Ectodermal cell (in vitro differentiated cells): ENCODE measurements around the gene INPP5A.

Experiments
- H3K27ac ChIP-seq: 2 replicates; pipeline ENCODE4 v1.7.0; 2013; ENCODE audit warnings: mild to moderate bottlenecking, low read depth, low read length; ENCODE audit not compliant: insufficient read depth, poor library complexity, severe bottlenecking
- H3K27me3 ChIP-seq: 2 replicates; pipeline ENCODE4 v1.7.0; 2013; ENCODE audit warnings: mild to moderate bottlenecking, low read length; ENCODE audit not compliant: insufficient read depth, control insufficient read depth, poor library complexity, severe bottlenecking
- H3K36me3 ChIP-seq: one replicate; pipeline ENCODE4 v1.7.0; 2013; ENCODE audit warnings: low read length; ENCODE audit not compliant: control insufficient read depth, insufficient read depth
- H3K4me1 ChIP-seq: one replicate; pipeline ENCODE4 v1.7.0; 2013; ENCODE audit warnings: low read length; ENCODE audit not compliant: control insufficient read depth, insufficient read depth
- H3K4me3 ChIP-seq: 2 replicates; pipeline ENCODE4 v1.7.0; 2013; ENCODE audit warnings: low read depth, low read length, control low read depth; ENCODE audit not compliant: insufficient read depth
- H3K9me3 ChIP-seq: 2 replicates; pipeline ENCODE4 v1.7.0; 2013; ENCODE audit warnings: mild to moderate bottlenecking, low read length, moderate library complexity; ENCODE audit not compliant: control insufficient read depth
- WGBS, 2 experiments: methylation state at CpG; one replicate each; pipeline ENCODE4 v1.1.7; 2013; ENCODE audit warnings: missing lambda C conversion rate in 2 of 2; 5-methylcytosine and 5-hydroxymethylcytosine counted together

The INPP5A gene

DNA sequence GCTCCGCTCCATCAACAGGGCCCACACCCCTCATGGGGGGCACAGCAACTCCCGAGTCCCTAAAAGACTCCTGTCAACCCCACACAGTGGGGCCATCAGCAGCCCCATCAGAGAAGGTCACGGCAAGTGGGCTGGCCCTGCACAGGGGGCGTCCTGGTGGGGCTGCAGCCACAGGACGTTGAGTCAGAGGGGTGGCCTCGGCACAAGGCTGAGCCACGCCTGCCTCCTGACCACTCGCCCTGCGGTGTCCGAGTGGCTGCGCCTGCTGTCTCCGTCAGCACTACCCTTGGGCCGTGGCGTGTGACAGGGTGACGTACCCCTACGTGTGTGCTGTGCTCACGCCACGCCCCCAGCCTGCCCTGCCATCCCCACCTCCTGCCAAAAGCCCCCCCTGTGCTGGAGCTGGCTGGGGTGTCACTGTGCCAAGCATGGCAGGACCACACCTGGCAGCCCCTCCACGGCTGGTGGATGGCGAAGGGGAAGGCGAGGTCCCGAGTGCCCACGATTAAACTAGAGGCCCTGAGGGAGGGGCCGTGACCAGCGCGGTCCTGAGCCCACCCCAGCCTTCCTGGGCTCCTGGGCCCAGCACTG lies 274.4 kb downstream of the INPP5A start:
- Histone ChIP-seq H3K27me3 (no peaks in the 10 kb centered on the region), H3K9me3 (no peaks in the 10 kb centered on the region), H3K4me3 (no peak overlapping the region), H3K27ac (no peak overlapping the region), H3K36me3 (no peaks in the 10 kb centered on the region), H3K4me1 (no peaks in the 10 kb centered on the region)
- 93 to 94% methylated on average over 26 of the region's 26 CpGs for WGBS, 2 experiments

DNA sequence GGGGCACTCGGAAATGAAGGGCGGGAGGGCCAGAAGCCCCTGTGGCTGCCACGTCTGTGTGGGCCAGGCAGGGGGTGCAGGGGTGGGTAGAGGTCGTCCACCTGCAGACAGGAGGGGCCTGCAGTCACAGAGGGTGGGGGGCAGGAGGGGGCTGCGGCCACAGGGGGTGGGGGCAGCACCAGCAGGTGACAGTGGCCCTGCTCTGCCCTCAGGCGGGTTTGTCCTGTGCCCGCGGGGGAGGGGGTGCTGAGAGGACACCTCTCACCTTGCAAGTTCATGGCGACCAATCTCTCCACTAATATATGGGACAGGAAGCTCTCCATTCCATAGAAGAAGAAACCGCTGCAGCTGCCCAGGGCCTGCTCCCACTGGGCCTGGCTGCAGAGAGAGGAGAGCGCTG lies 274.9 kb downstream of the INPP5A start:
- Histone ChIP-seq H3K4me3 (no peak overlapping the region), H3K36me3 (no peaks in the 10 kb centered on the region), H3K9me3 (no peaks in the 10 kb centered on the region), H3K4me1 (no peaks in the 10 kb centered on the region), H3K27me3 (no peaks in the 10 kb centered on the region), H3K27ac (no peak overlapping the region)
- WGBS, 2 experiments: 85 to 88% methylated on average over 11 of the region's 11 CpGs

DNA sequence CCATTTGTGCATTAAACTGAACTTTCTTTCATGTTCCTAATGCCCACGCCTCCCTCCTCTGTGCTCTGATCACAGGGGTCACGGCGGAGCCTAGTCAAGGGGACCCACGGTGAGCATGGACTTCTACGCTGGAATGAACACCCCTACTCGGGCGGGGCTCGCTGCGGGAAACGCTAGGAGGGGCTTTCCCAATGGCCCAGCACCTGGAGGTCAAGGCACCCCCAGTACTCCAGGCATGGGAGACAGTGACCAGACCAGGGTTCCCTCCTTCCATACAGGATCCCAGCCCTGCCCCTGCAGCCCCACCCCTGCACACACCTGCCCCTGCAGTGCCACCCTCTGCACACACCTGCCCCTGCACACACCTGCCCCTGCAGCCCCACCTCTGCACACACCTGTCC lies 275.4 kb downstream of the INPP5A start:
- Histone ChIP-seq H3K9me3 (no peaks in the 10 kb centered on the region), H3K27ac (no peak overlapping the region), H3K4me3 (no peak overlapping the region), H3K36me3 (no peaks in the 10 kb centered on the region), H3K27me3 (no peaks in the 10 kb centered on the region), H3K4me1 (no peaks in the 10 kb centered on the region)
- WGBS, 2 experiments: 91 to 95% methylated on average over 10 of the region's 10 CpGs

DNA sequence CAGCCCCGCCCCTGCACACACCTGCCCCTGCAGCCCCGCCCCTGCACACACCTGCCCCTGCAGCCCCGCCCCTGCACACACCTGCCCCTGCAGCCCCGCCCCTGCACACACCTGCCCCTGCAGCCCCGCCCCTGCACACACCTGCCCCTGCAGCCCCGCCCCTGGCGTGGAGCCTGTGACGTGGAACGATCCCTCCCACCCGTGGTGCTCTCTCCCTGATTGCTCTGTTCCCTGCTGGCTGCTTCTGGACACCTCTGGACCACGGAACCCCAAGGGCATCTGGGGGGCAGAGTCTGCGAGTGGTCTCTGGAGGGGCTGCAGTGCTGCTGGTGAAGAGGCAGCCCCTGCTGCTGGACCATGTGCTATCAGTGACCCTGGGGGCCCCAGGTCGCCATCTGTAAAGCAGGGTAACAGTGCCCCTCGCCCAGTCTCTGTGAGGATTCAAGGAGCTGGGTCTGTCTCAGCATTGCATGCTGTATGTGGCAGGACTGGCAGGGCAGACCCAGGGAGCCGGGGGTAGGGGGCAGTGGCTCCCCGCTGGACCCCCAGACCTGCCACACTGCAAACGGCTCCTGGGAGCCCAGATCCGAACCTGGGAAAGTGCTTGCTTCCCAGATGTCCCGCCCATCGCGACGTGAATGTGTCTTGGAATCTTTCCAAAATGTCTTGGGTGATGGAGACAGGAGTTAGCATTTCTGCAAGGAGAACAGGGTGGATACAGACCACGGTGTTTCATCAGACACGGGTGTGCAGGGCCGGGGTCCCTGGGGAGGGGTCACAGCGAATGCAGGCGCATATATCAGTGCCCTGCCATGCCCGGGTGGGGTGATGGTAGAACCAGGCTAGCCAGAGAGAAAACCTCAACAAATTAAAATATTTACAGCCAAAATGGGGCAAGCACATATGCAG lies 276.2 kb downstream of the INPP5A start:
- WGBS, 2 experiments: 88% methylated on average over 23 to 25 of the region's 28 CpGs
- no peaks in the 10 kb centered on the region for H3K36me3 ChIP-seq
- H3K9me3 ChIP-seq: no peaks in the 10 kb centered on the region
- H3K4me1 ChIP-seq: no peaks in the 10 kb centered on the region
- no peak overlapping the region for H3K4me3 ChIP-seq
- H3K27ac ChIP-seq: no peak overlapping the region
- H3K27me3 ChIP-seq: no peaks in the 10 kb centered on the region

DNA sequence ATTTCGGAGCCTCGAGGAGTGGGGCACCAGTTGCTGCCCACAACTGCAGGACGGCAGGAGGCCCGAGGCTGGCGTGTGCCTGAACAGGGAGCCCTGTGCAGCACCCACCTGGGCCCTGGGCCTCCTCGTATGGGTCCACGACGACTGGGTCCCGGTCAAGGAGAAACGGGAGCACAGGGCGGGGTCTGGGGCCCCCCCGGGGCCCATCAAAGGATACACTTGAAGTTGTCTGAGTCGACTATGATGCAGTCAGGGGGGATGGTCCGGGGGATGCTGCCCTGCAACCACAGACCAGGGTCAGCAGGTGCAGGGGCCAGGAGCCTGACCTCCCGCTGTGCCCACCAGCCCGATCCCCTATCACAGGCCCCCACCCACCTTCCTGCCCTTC lies 276.9 kb downstream of the INPP5A start:
- Histone ChIP-seq H3K9me3 (no peaks in the 10 kb centered on the region), H3K27me3 (no peaks in the 10 kb centered on the region), H3K4me1 (no peaks in the 10 kb centered on the region), H3K36me3 (no peaks in the 10 kb centered on the region), H3K27ac (no peak overlapping the region), H3K4me3 (no peak overlapping the region)
- WGBS, 2 experiments: 87 to 90% methylated on average over 16 of the region's 16 CpGs

DNA sequence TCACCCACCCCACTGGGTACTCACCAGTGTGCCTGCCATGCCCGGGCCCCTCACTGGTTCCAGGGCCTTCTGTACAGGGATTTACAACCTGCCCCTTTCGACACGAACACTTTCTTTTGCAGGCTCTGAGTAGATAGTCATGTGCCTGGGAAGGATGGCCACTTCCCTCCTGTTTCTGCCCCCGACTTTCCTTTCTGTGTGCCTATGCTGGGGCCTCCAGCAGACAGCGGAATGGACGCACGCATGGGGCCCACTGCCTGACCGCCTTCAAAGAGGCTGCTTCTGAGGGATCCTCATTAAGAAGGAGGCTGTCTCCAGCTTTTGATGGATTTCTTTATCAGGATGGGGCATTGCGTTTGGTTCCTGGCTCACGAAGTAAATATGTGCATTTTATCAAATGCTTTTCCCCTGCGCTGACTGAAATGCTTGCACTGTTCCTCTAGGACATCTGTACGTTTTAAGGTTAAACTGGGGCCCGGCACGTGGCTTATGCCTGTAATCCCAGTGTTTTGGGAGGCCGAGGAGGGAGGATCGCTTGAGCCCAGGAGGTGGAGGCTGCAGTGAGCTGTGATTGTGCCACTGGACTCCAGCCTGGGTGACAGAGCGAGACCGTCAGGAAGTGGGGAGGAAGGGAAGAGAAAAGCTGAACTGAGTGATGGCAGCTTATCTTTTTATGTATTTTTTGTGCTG lies 277.7 kb downstream of the INPP5A start:
- H3K4me3 ChIP-seq: no peak overlapping the region
- no peak overlapping the region for H3K27ac ChIP-seq
- no peaks in the 10 kb centered on the region for H3K27me3 ChIP-seq
- H3K4me1 ChIP-seq: no peaks in the 10 kb centered on the region
- H3K9me3 ChIP-seq: no peaks in the 10 kb centered on the region
- WGBS, 2 experiments: 91 to 93% methylated on average over 18 of the region's 18 CpGs
- H3K36me3 ChIP-seq: no peaks in the 10 kb centered on the region

DNA sequence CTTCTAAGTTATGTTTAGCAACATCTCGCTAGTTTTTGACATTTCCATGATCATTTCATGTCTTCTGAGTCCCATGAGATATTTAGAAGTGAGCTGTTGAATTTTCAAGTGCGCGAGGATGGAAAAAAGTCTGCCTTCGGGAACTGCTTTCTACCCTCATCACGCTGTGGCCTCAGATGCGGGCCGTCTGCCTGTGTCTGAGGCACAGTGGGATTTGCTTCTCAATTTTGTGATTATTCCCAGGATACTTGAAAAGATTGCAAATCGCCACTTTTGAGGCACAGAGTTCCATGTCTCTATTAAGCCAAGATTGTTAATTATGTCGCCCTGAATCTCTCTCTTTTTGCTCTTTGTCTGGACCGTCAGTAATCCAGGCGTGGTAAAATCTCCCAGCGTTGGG lies 279.1 kb downstream of the INPP5A start:
- 93 to 94% methylated on average over 12 of the region's 12 CpGs for WGBS, 2 experiments
- no peaks in the 10 kb centered on the region for H3K9me3 ChIP-seq
- no peak overlapping the region for H3K4me3 ChIP-seq
- H3K27me3 ChIP-seq: no peaks in the 10 kb centered on the region
- no peaks in the 10 kb centered on the region for H3K4me1 ChIP-seq
- no peaks in the 10 kb centered on the region for H3K36me3 ChIP-seq
- H3K27ac ChIP-seq: no peak overlapping the region

DNA sequence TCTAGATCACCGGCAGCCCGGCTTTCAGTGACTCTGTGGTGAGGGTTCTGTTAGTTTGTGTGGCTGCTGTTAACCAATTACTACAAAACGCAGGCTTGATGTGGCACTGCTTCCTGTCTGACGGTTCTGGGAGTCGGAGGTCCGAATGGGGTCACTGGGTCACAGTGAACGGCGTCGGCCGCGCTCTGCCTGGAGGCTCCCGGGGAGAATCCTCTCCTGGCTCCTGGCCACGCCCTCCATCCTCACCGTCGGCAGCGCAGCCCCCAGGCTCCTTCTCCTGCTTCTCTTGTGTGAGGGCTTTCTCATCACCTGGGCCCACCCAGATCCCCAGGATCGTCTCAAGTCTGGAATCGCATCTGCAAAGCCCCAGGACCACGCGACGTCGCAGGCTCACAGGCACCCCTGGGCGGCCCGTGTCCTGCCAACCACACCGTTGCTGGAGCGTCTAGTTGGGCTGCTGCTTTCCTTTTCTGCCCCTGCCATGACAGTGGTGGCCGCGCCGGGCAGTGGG lies 280.2 kb downstream of the INPP5A start:
- Histone ChIP-seq H3K4me3 (no peak overlapping the region), H3K27ac (no peak overlapping the region), H3K36me3 (no peaks in the 10 kb centered on the region), H3K4me1 (no peaks in the 10 kb centered on the region), H3K27me3 (no peaks in the 10 kb centered on the region), H3K9me3 (no peaks in the 10 kb centered on the region)
- 90 to 91% methylated on average over 28 to 29 of the region's 29 CpGs for WGBS, 2 experiments

DNA sequence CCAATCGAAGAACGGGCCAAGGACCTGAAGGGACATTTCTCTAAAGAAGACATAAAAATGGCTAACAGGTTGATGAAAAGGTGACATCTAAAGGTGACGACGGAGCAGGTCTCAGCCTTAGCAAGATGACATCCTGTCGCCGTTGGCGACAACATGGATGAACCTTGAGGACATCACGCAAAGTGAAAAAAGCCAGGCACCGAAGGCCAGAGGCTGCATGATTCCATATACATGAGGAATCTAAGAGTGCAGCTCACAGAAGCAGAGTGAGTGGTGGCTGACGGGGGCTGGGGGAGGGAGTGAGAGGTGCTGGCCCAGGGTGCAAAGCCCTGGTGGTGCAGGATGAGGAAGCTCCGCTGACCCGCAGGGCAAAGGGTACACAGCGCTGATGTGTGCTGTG lies 282.5 kb downstream of the INPP5A start:
- H3K27me3 ChIP-seq: no peaks in the 10 kb centered on the region
- WGBS, 2 experiments: 93 to 94% methylated on average over 13 of the region's 13 CpGs
- H3K9me3 ChIP-seq: no peaks in the 10 kb centered on the region

More for the DNA sequence above, 282.5 kb downstream of the INPP5A start:
- Histone ChIP-seq H3K4me1 (no peaks in the 10 kb centered on the region), H3K36me3 (no peaks in the 10 kb centered on the region), H3K4me3 (no peak overlapping the region), H3K27ac (no peak overlapping the region)
